Measurements from ENCODE around the gene ACP6. TPM values are rescaled to one million over a fixed set of nuclear protein-coding genes. Genes with fewer than 3 reads are reported as not detected.

Gene ACP6
- total and polyA plus RNA-seq, 2 donors (not counting 3 experiments of a cell fraction or from before 2014, with no cell fraction given), result 7.1 to 9.4 TPM

- dilution Hi-C loops (cut with MboI; ENCODE audit: extremely low pct_ligation_motif_present, low sequenced_read_pairs), result no loop called here
- FAIRE-seq, result no peak
- POLR2A ChIA-PET, result no interaction called here
Observed at GRCh38 chr1:147719029-147719698, 48.8 kb upstream of the ACP6 start.

More at GRCh38 chr1:147719029-147719698, 48.8 kb upstream of the ACP6 start:
- Histone ChIP-seq H3K36me3 (ENCODE audit: control insufficient read depth in 2 of 2, extremely low read depth in 1 of 2, insufficient read depth in 2 of 2, low read length in 2 of 2) (no peaks in the 10 kb centered on the region), H3K9me3 (replicated peaks; ENCODE audit: control insufficient read depth, insufficient read depth, low read length) (no peaks in the 10 kb centered on the region), H4K20me1 (replicated peaks; ENCODE audit: control insufficient read depth, extremely low read depth, insufficient read depth, low read length) (no peaks in the 10 kb centered on the region), H3K4me3 (replicated peaks in 1 of 3; ENCODE audit: insufficient read depth in 1 of 3, low read depth in 1 of 3, low read length in 3 of 3) (no peak overlapping the region), H3K79me2 (ENCODE audit: control insufficient read depth, insufficient read depth, low read length) (no peaks in the 10 kb centered on the region), H2AFZ (ENCODE audit: low read depth, low read length) (no peak overlapping the region), H3K27me3 (ENCODE audit: control insufficient read depth in 2 of 2, insufficient read depth in 2 of 2, low read length in 2 of 2) (peaks cover 11 to 16% of the 10 kb centered on the region in 2 experiments), H3K27ac (ENCODE audit: insufficient read depth, low read depth, low read length) (no peak overlapping the region), H3K9me1 (replicated peaks; ENCODE audit: control insufficient read depth, extremely low read depth, insufficient read depth, low read length) (no peaks in the 10 kb centered on the region), H3K4me2 (ENCODE audit: insufficient read depth, low read length) (no peak overlapping the region), H3K9ac (replicated peaks; ENCODE audit: extremely low read depth, insufficient read depth, low read length) (no peak overlapping the region), H3K4me1 (ENCODE audit: control insufficient read depth, extremely low read depth, insufficient read depth, low read length) (no peaks in the 10 kb centered on the region)
- no TSS peak for BruUV-seq (replicated peaks)
- no peak for TF ChIP-seq POLR2AphosphoS5 (IDR thresholded peaks at IDR 0.05; ENCODE audit: insufficient read depth, low read depth, low read length)
- TF ChIP-seq MAX (IDR thresholded peaks at IDR 0.05; ENCODE audit: insufficient read depth, insufficient read length), result no peak
- TF ChIP-seq EZH2 (IDR thresholded peaks at IDR 0.05; ENCODE audit: borderline replicate concordance, low read depth, low read length, severe bottlenecking), result no peak
- TF ChIP-seq MYC (IDR thresholded peaks at IDR 0.05; ENCODE audit: low read depth, low read length), result no peak
- TF ChIP-seq CTCF (IDR thresholded peaks at IDR 0.05; ENCODE audit: extremely low read depth in 1 of 2, insufficient read depth in 1 of 2, low read depth in 1 of 2, low read length in 2 of 2), result no peak
- no peak for TF ChIP-seq POLR2A (IDR thresholded peaks at IDR 0.05; ENCODE audit: low read depth, low read length)
- TF ChIP-seq FOS (IDR thresholded peaks at IDR 0.05; ENCODE audit: borderline replicate concordance, insufficient read depth, low read length), result no peak
- TF ChIP-seq JUN (IDR thresholded peaks at IDR 0.05; ENCODE audit: borderline replicate concordance, insufficient read depth, insufficient read length, low read depth), result no peak
- TF ChIP-seq GATA2 (IDR thresholded peaks at IDR 0.05; ENCODE audit: insufficient read depth, insufficient read length, low read depth, low read length), result no peak
- intact Hi-C loops (cut with micrococcal nuclease), result no loop called here
- CTCF ChIA-PET, result interaction anchor here (8.4 kb wide), 1 partner anchor 172 kb away, joined by 273 read pairs; no protein-coding TSS in a partner anchor
- DNase-seq (ENCODE audit: low read depth, low spot score), result no peak
